HG03196 (cell line): Measurements from ENCODE around the gene NPFFR2.
"Not testable (repeated sequence)": the region's sequence is repeated elsewhere in the genome, so short reads cannot be mapped to it uniquely, and the experiment has no call there.

Source experiments
- ATAC-seq: cut with Tn5 transposase; IDR thresholded peaks from one replicate; pipeline ENCODE4 v1.9.1; 2021; ENCODE audit not compliant: unreplicated experiment

Gene NPFFR2

GRCh38 chr4:72111863-72112262 is 80.1 kb downstream of the NPFFR2 start:
- ATAC-seq: no peak

DNA sequence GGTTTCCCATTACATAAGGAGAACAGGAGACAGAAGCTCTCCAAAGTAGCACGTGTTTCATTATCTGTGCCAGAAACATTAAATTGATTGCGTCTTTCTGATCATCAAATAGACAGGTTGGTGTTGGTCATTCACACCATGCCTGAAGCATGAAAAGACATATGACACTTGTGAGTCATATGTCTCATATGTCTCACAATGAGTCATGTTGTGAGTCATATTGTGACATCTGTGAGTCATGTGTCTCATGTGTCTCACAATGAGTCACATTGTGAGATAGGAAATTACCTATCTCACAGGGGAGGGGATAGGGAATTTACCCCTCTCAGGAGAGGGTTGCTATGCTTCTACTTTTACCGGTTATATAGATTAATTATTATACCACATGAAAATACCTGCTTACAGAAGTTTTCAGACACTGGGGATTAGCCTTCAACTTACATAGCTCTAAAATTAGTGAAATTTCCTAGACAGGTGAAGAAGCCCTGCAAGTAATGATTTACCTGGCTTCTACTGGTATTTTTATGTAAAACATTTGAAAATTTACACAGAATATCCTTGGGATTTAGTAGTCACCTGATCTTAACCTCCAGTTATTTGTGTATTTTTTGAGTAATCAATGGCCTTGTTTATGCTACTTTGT is 80.8 kb downstream of the NPFFR2 start:
- peak; percentile 91 for ATAC-seq

DNA sequence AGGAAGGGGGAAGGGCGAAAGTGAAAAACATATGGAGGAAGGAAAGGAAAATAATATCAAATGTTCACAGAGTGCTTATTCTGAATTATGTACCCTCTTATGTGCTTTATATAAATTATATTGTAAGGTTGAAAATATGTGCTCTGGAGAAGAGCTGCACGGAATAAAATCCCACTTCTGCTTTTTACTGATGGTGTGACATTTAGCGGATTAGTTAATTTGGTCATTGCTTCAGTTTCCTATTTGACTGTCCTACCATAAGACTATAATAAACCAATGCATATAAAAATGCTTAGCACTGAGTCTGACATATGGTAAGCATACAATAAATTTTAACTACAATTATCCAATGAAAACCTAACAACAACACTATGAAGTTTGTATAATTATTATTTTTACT is 86.2 kb downstream of the NPFFR2 start:
- no peak for ATAC-seq

DNA sequence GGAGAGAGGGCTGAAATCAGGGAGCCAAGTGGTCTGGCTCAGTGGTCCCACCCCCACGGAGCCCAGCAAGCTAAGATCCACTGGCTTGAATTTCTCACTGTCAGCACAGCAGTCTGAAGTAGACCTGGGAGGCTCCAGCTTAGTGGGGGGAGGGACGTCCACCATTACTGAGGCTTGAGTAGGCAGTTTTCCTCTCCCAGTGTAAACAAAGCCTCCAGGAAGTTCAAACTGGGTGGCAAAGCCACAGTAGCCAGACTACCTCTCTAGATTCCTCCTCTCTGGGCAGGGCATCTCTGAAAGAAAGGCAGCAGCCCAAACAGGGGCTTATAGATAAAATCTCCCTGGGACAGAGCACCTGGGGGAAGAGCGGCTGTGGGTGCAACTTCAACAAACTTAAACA is 88.1 kb downstream of the NPFFR2 start:
- ATAC-seq: no peak

GRCh38 chr4:72128741-72129140 is 96.9 kb downstream of the NPFFR2 start:
- ATAC-seq: no peak

GRCh38 chr4:72136429-72136828 is 104.6 kb downstream of the NPFFR2 start:
- no peak for ATAC-seq

DNA sequence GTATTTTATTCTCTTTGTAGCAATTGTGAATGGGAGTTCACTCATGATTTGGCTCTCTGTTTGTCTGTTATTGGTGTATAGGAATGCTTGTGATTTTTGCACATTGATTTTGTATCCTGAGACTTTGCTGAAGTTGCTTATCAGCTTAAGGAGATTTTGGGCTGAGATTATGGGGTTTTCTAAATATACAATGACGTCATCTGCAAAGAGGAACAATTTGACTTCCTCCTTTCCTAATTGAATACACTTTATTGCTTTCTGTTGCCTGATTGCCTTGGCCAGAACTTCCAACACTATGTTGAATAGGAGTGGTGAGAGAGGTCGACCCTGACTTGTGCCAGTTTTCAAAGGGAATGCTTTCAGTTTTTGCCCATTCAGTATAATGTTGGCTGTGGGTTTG is 108.2 kb downstream of the NPFFR2 start:
- ATAC-seq: not testable (repeated sequence)

- ATAC-seq: no peak
Observed at GRCh38 chr4:72144241-72144640, 112.4 kb downstream of the NPFFR2 start.

GRCh38 chr4:72152731-72153130 is 120.9 kb downstream of the NPFFR2 start:
- no peak for ATAC-seq

- not testable (repeated sequence) for ATAC-seq
Observed at GRCh38 chr4:72153634-72154033, 121.8 kb downstream of the NPFFR2 start.

DNA sequence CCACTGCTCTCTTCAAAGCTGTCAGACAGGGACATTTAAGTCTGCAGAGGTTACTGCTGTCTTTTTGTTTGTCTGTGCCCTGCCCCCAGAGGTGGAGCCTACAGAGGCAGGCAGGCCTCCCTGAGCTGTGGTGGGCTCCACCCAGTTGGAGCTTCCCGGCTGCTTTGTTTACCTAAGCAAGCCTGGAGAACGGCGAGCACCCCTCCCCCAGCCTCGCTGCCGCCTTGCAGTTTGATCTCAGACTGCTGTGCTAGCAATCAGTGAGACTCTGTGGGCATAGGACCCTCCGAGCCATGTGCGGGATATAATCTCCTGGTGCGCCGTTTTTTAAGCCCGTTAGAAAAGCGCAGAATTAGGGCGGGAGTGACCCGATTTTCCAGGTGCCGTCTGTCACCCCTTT is 137.5 kb downstream of the NPFFR2 start:
- ATAC-seq: not testable (repeated sequence)

DNA sequence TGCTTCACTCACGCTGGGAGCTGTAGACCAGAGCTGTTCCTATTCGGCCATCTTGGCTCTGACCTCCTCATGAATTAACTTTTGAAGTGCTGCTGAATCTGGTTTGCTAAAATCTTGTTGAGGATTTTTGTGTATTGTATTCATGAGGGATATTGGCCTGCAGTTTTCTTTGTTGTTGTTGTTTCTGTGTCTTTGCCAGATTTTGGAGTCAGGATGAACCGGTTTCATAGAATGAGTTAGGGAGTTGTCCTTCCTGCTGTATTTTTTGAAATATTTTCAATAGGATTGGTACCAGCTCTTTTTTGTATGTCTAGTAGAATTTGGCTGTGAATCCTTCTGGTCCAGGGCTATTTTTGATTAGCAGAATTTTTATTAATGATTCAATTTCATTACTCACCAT is 138.1 kb downstream of the NPFFR2 start:
- ATAC-seq: no peak

DNA sequence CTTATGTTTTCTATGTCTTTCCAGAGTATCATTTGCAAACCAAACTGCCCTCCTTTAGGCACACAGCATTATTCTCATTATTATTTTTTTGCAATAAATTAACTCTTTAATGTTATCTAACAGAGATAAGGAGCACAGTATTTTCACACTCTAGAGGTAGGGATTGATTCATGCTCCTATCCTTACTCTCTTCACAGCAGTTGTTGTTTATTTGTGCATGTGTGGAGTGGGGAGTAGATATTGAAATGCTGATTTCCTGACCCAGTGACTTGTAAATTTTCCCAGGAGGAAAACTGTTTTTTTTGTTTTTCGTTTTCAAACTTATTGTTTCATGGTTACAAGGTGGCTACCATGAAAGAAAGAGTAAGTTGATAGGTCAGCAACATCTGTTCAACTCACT is 140.0 kb downstream of the NPFFR2 start:
- ATAC-seq: no peak

- ATAC-seq: no peak
Observed at GRCh38 chr4:72179342-72179741, 147.5 kb downstream of the NPFFR2 start.

- ATAC-seq: peak; percentile 77
Observed at GRCh38 chr4:72186714-72187113, 154.9 kb downstream of the NPFFR2 start.

- no peak for ATAC-seq
Observed at GRCh38 chr4:72194046-72194445, 162.2 kb downstream of the NPFFR2 start.

DNA sequence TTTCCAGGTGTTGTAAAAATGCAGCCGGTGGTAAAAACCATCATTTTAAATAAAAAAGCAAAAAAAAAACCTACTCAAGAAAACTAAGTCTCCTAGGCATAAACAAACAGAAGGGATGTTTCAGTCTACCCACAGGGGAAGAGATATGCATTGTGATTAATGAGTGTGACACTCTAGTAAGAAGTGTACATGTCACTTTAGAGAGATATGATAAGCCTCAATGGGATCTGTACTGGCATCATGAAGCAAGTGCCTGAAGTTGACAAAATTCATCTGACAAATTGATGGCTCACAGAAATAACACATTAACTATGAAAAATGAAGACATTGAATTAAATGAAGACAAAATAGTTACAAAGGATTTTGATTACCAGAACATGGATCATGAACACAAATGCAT is 162.7 kb downstream of the NPFFR2 start:
- ATAC-seq: no peak
